ENCODE data around the gene PLXNC1.

DNA sequence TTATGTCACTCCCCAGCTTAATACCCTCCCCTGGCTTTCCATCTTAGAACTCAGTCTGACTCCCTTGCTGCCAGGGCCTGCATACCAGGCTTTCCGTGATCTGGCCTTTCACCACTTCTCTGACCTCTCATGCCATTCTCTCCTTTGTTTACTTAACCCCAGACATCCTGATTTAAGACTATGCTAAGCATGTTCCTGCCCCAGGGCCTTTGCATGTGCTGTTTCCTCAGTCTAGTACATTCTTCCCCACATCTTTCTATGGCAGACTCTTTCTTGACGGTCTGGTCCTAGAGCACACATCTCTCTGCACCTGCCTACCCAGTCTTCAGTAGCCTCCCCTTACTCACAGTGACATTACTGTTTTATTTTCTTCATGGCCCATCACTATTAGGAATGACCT is 42.2 kb downstream of the PLXNC1 start:
- TF ChIP-seq, protein P1, sequence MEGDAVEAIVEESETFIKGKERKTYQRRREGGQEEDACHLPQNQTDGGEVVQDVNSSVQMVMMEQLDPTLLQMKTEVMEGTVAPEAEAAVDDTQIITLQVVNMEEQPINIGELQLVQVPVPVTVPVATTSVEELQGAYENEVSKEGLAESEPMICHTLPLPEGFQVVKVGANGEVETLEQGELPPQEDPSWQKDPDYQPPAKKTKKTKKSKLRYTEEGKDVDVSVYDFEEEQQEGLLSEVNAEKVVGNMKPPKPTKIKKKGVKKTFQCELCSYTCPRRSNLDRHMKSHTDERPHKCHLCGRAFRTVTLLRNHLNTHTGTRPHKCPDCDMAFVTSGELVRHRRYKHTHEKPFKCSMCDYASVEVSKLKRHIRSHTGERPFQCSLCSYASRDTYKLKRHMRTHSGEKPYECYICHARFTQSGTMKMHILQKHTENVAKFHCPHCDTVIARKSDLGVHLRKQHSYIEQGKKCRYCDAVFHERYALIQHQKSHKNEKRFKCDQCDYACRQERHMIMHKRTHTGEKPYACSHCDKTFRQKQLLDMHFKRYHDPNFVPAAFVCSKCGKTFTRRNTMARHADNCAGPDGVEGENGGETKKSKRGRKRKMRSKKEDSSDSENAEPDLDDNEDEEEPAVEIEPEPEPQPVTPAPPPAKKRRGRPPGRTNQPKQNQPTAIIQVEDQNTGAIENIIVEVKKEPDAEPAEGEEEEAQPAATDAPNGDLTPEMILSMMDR (IDR thresholded peaks at IDR 0.05; ENCODE audit: low read length), result no peak
- TF ChIP-seq EZH2phosphoT487 (IDR thresholded peaks at IDR 0.05; ENCODE audit: low read length), result no peak

Measured in MM.1S (cell line).